K562 (cell line): Measurements from ENCODE around the gene CBX1. TPM values are rescaled to one million over a fixed set of nuclear protein-coding genes. Genes with fewer than 3 reads are reported as not detected.
A peak's percentile ranks its signal among the peaks of the same experiment; 100 is the strongest.

ENCODE experiments used
- ARID1B ChIP-seq: fragments of 450-650 bp; IDR thresholded peaks from 2 replicates; pipeline ENCODE4 v1.6.1; 2016; ENCODE audit warnings: antibody characterized with exemption, mild to moderate bottlenecking, inconsistent platforms
- JUN ChIP-seq, 2 experiments: sonication (generic) in 1 of 2; formaldehyde crosslinking in 1 of 2; IDR thresholded peaks; 2 replicates each; pipeline versions ENCODE4 v1.6.1 to v1.8.0; 2012 to 2022; ENCODE audit warnings: borderline replicate concordance in 2 of 2, mild to moderate bottlenecking in 2 of 2, improper control_type of control experiment in 1 of 2, low read depth in 1 of 2, low read length in 1 of 2, missing genetic modification reagents in 1 of 2
- NRF1 ChIP-seq, 2 experiments: fragments of 450-650 bp; IDR thresholded peaks in 1 of 2; conservative IDR thresholded peaks in 1 of 2; 2 replicates each; pipeline ENCODE4 v1.6.1; 2014; ENCODE audit warnings: mild to moderate bottlenecking in 2 of 2
- POLR2B ChIP-seq: fragments of 450-650 bp; IDR thresholded peaks from 2 replicates; pipeline ENCODE4 v1.6.1; 2018; ENCODE audit warnings: low read depth; ENCODE audit not compliant: partially characterized antibody
- REST ChIP-seq, 2 experiments: fragments of 450-650 bp; formaldehyde crosslinking in 1 of 2; IDR thresholded peaks; 2 replicates each; pipeline versions ENCODE4 v1.4.0 to v1.6.1; 2014 to 2020; ENCODE audit warnings: mild to moderate bottlenecking in 2 of 2, borderline replicate concordance in 1 of 2, low read depth in 1 of 2
- TFAP4 ChIP-seq: sonication (generic); formaldehyde crosslinking; IDR thresholded peaks from 2 replicates; pipeline ENCODE4 v1.8.0; 2022; ENCODE audit warnings: missing genetic modification reagents, mild to moderate bottlenecking, moderate library complexity, borderline replicate concordance
- XRCC4 ChIP-seq: IDR thresholded peaks from one replicate; pipeline ENCODE4 v1.6.1; 2011; ENCODE audit not compliant: insufficient read depth, insufficient read length; ENCODE audit errors: extremely low read depth
- polyA plus RNA-seq, 8 experiments: library from polyadenylated mRNA; depleted of rRNA in 4 of 8; stranded (reverse) in 5 of 8; unstranded in 3 of 8; fragments of >200 nt; fragmentation: Nextera tagmentation in 2 of 8; fragmentation: Illumina TruSeq in 1 of 8; extraction: Ambion mirVana in 2 of 8; extraction: Trizol in 1 of 8; gene quantifications; 2 replicates each; pipeline versions ENCODE4 v1.2.1 to v1.2.3, GENCODE V29; 2011 to 2014; ENCODE audit warnings: inconsistent platforms in 1 of 8, missing spikeins in 1 of 8
- total RNA-seq, 7 experiments: library from RNA; depleted of rRNA in 6 of 7; stranded (reverse); fragments of >200 nt in 6 of 7; fragmentation: Illumina TruSeq in 2 of 7; extraction: Trizol in 2 of 7; gene quantifications; 2 replicates each; pipeline versions ENCODE4 v1.2.1 to v1.2.3, GENCODE V29; 2011 to 2021; ENCODE audit warnings: low replicate concordance in 1 of 7

The CBX1 gene
- total and polyA plus RNA-seq, 9 of the 15 experiments (the other 6 are each of a cell fraction or from before 2014, with no cell fraction given) = 10.6 to 95.7 (median 52.7) TPM

GRCh38 chr17:48045316-48046001 is 55.8 kb downstream of the CBX1 start (continued):
- TF ChIP-seq REST (IDR thresholded peaks at IDR 0.05; ENCODE audit: borderline replicate concordance) = no peak
- no peak for TF ChIP-seq REST (CRISPR knock-in tag; IDR thresholded peaks at IDR 0.05; ENCODE audit: low read depth)
- TF ChIP-seq NRF1 (conservative IDR thresholded peaks at IDR 0.05 in 1 of 2, IDR thresholded peaks at IDR 0.05 in 1 of 2) = peak; percentile 24 to 27; a peak in 1 of 4 replicates
- TF ChIP-seq TFAP4 (CRISPR knock-in tag) = peak; percentile 64
- peak; percentile 7 for TF ChIP-seq POLR2B
- peak; percentile 67 for TF ChIP-seq JUN (IDR thresholded peaks at IDR 0.05; ENCODE audit: borderline replicate concordance, low read depth, low read length)
- TF ChIP-seq JUN (CRISPR knock-in tag; IDR thresholded peaks at IDR 0.05; ENCODE audit: borderline replicate concordance) = no peak
- no peak for TF ChIP-seq XRCC4
- TF ChIP-seq ARID1B = 0 out of 2 replicates have a peak, but pooled peaks have one; percentile 10
